Astrocyte (in vitro differentiated cells and primary cell): ENCODE measurements around the gene LMCD1. TPM values are rescaled to one million over a fixed set of nuclear protein-coding genes. Genes with fewer than 3 reads are reported as not detected.

Experiments
- DNase-seq: peaks from one replicate; pipeline ENCODE4 v3.0.0-alpha.2; 2010; ENCODE audit warnings: low read depth
- FAIRE-seq: peaks from 2 replicates; lab custom pipeline; 2011; peaks lifted over from hg19 to GRCh38; lab: Jason Lieb, UNC
- H2AFZ ChIP-seq: 2 replicates; pipeline ENCODE4 v1.6.0; 2012; ENCODE audit warnings: low read depth, low read length, inconsistent platforms
- H3K27ac ChIP-seq: 2 replicates; pipeline ENCODE4 v1.5.1; 2011; ENCODE audit warnings: low read depth, low read length, inconsistent platforms
- H3K27me3 ChIP-seq: 2 replicates; pipeline ENCODE4 v1.6.0; 2011; ENCODE audit warnings: low read length, inconsistent platforms; ENCODE audit not compliant: insufficient read depth
- H3K36me3 ChIP-seq: 2 replicates; pipeline ENCODE4 v1.5.1; 2011; ENCODE audit warnings: low read length, inconsistent platforms; ENCODE audit not compliant: insufficient read depth
- H3K4me1 ChIP-seq: 2 replicates; pipeline ENCODE4 v1.5.1; 2011; ENCODE audit warnings: low read length, inconsistent platforms; ENCODE audit not compliant: insufficient read depth
- H3K4me2 ChIP-seq: 2 replicates; pipeline ENCODE4 v1.6.0; 2012; ENCODE audit warnings: low read length, inconsistent platforms
- H3K4me3 ChIP-seq: 2 replicates; pipeline ENCODE4 v1.5.1; 2011; ENCODE audit warnings: low read depth, mild to moderate bottlenecking, low read length, inconsistent platforms; ENCODE audit not compliant: insufficient read depth
- H3K79me2 ChIP-seq: 2 replicates; pipeline ENCODE4 v1.6.0; 2012; ENCODE audit warnings: mild to moderate bottlenecking, low read length, inconsistent platforms; ENCODE audit not compliant: insufficient read depth
- H3K9ac ChIP-seq: 2 replicates; pipeline ENCODE4 v1.6.0; 2012; ENCODE audit warnings: mild to moderate bottlenecking, low read length, inconsistent platforms
- H3K9me3 ChIP-seq: 2 replicates; pipeline ENCODE4 v1.5.1; 2012; ENCODE audit warnings: low read depth, mild to moderate bottlenecking, low read length, inconsistent platforms; ENCODE audit not compliant: insufficient read depth
- H4K20me1 ChIP-seq: 2 replicates; pipeline ENCODE4 v1.6.0; 2012; ENCODE audit warnings: low read length, inconsistent platforms; ENCODE audit not compliant: insufficient read depth
- H3K27ac Mint-ChIP-seq: one replicate; pipeline ENCODE4 v1.8.0; 2021; ENCODE audit warnings: mild to moderate bottlenecking, mixed read lengths; ENCODE audit not compliant: unreplicated experiment
- H3K27me3 Mint-ChIP-seq: one replicate; pipeline ENCODE4 v1.8.0; 2021; ENCODE audit warnings: low read depth, mixed read lengths; ENCODE audit not compliant: unreplicated experiment
- H3K36me3 Mint-ChIP-seq: one replicate; pipeline ENCODE4 v1.8.0; 2021; ENCODE audit warnings: low read depth, mixed read lengths; ENCODE audit not compliant: unreplicated experiment
- H3K4me1 Mint-ChIP-seq: one replicate; pipeline ENCODE4 v1.8.0; 2021; ENCODE audit warnings: low read depth, mixed read lengths; ENCODE audit not compliant: unreplicated experiment
- H3K4me3 Mint-ChIP-seq: one replicate; pipeline ENCODE4 v1.8.0; 2021; ENCODE audit warnings: mild to moderate bottlenecking, moderate library complexity, mixed read lengths; ENCODE audit not compliant: unreplicated experiment
- H3K9me3 Mint-ChIP-seq: one replicate; pipeline ENCODE4 v1.8.0; 2021; ENCODE audit warnings: mild to moderate bottlenecking, mixed read lengths; ENCODE audit not compliant: unreplicated experiment
- EZH2 ChIP-seq: IDR thresholded peaks from 2 replicates; pipeline ENCODE4 v1.6.1; 2012; ENCODE audit warnings: mild to moderate bottlenecking, low read length, inconsistent platforms; ENCODE audit not compliant: insufficient read depth
- total RNA-seq: library from RNA; stranded (reverse); gene quantifications from 2 replicates; pipeline ENCODE4 v1.2.1, GENCODE V29; 2021
- TF ChIP-seq, protein P1 (sequence below): IDR thresholded peaks from 2 replicates; pipeline ENCODE4 v1.5.1; 2011; ENCODE audit warnings: low read depth, mild to moderate bottlenecking, inconsistent platforms, low read length, moderate library complexity; ENCODE audit not compliant: insufficient read depth

LMCD1 gene
- total RNA-seq, 1 donor from 2014 or later = 374 TPM

DNA sequence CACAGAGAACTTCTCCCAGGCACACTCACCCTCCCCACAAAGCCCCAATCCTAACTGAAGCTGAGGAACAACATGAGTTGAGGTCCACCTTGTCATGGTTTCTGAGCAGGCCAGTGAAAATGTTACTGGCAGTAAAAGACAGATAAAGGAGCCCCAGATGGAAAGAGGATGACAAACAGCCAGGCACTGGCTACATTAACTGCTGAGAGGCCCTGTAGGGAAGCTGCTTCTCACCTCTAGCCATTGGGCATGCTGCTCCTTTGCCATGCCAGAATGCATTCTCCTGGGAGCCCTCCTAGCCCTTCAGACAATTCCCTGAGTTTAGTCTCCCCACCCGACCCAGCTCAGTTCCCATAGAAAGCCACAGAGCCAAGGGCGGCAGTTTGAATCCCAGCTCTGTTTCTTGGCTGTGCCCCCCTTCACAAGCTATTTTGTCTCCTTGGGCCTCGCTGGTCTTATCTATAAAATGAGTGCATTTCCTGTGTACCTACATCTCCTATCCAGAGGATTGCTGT lies 60.5 kb downstream of the LMCD1 start:
- Histone ChIP-seq H3K4me2 (no peak overlapping the region), H3K4me1 (peaks cover 31% of the 10 kb centered on the region), H3K9me3 (no peaks in the 10 kb centered on the region), H3K79me2 (no peaks in the 10 kb centered on the region), H3K27ac (peak overlapping the region; percentile 99), H3K36me3 (peaks cover 18% of the 10 kb centered on the region), H4K20me1 (no peaks in the 10 kb centered on the region), H3K27me3 (no peaks in the 10 kb centered on the region), H3K9ac (peak overlapping the region; percentile 45), H2AFZ (no peak overlapping the region), H3K4me3 (no peak overlapping the region)
- DNase-seq = no peak
- TF ChIP-seq, protein P1, sequence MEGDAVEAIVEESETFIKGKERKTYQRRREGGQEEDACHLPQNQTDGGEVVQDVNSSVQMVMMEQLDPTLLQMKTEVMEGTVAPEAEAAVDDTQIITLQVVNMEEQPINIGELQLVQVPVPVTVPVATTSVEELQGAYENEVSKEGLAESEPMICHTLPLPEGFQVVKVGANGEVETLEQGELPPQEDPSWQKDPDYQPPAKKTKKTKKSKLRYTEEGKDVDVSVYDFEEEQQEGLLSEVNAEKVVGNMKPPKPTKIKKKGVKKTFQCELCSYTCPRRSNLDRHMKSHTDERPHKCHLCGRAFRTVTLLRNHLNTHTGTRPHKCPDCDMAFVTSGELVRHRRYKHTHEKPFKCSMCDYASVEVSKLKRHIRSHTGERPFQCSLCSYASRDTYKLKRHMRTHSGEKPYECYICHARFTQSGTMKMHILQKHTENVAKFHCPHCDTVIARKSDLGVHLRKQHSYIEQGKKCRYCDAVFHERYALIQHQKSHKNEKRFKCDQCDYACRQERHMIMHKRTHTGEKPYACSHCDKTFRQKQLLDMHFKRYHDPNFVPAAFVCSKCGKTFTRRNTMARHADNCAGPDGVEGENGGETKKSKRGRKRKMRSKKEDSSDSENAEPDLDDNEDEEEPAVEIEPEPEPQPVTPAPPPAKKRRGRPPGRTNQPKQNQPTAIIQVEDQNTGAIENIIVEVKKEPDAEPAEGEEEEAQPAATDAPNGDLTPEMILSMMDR = no peak
- no peak for TF ChIP-seq EZH2
- Mint-ChIP-seq H3K9me3 (no peaks in the 10 kb centered on the region), H3K27me3 (no peaks in the 10 kb centered on the region), H3K4me3 (no peak overlapping the region), H3K36me3 (peaks cover 11% of the 10 kb centered on the region), H3K4me1 (peaks cover 40% of the 10 kb centered on the region), H3K27ac (peak overlapping the region; percentile 94)
- FAIRE-seq = no peak

DNA sequence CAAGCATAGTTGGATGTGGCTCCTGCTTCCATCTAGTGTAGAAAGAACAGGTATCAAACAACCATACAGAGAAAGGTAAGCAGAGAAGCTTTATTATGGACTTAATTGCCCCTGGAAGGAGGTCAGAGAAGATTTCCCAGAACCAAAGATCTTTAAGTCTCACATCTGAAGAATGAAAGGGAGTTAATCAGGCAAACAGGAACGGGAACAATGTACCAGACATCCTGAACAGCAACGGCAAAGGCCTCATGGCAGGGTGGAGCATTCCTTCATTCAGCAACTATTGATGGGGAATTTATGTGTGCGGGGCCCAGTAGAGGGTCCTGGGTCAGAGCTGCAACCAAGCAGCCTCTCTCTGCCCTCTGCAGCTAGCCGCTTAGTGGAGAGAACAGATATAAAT lies 61.5 kb downstream of the LMCD1 start:
- Mint-ChIP-seq H3K36me3 (peaks cover 7% of the 10 kb centered on the region), H3K9me3 (no peaks in the 10 kb centered on the region), H3K27ac (peak overlapping the region; percentile 94), H3K4me1 (peaks cover 40% of the 10 kb centered on the region), H3K4me3 (no peak overlapping the region), H3K27me3 (no peaks in the 10 kb centered on the region)
- H3K79me2 ChIP-seq = no peaks in the 10 kb centered on the region
- H3K27ac ChIP-seq = no peak overlapping the region
- H2AFZ ChIP-seq = no peak overlapping the region
- no peak for FAIRE-seq
- H4K20me1 ChIP-seq = no peaks in the 10 kb centered on the region
- H3K4me1 ChIP-seq = peaks cover 31% of the 10 kb centered on the region
- H3K9me3 ChIP-seq = no peaks in the 10 kb centered on the region
- TF ChIP-seq, protein P1 = no peak
- TF ChIP-seq EZH2 = no peak
- no peak overlapping the region for H3K4me3 ChIP-seq
- peaks cover 15% of the 10 kb centered on the region for H3K36me3 ChIP-seq
- H3K9ac ChIP-seq = no peak overlapping the region
- DNase-seq = no peak
- H3K4me2 ChIP-seq = no peak overlapping the region
- no peaks in the 10 kb centered on the region for H3K27me3 ChIP-seq

- H3K36me3 Mint-ChIP-seq = peaks cover 8% of the 10 kb centered on the region
- DNase-seq = no peak
Observed at GRCh38 chr3:8563597-8563996, 62.0 kb downstream of the LMCD1 start.

More at GRCh38 chr3:8563597-8563996, 62.0 kb downstream of the LMCD1 start:
- no peaks in the 10 kb centered on the region for H3K27me3 Mint-ChIP-seq
- FAIRE-seq = no peak
- no peaks in the 10 kb centered on the region for H4K20me1 ChIP-seq
- no peak overlapping the region for H3K4me2 ChIP-seq
- no peak overlapping the region for H3K4me3 Mint-ChIP-seq
- H3K9ac ChIP-seq = no peak overlapping the region
- H3K27ac ChIP-seq = no peak overlapping the region
- TF ChIP-seq, protein P1 = no peak
- TF ChIP-seq EZH2 = no peak
- peaks cover 14% of the 10 kb centered on the region for H3K36me3 ChIP-seq
- H3K79me2 ChIP-seq = no peaks in the 10 kb centered on the region
- peaks cover 31% of the 10 kb centered on the region for H3K4me1 ChIP-seq
- H3K9me3 Mint-ChIP-seq = no peaks in the 10 kb centered on the region
- H3K27me3 ChIP-seq = no peaks in the 10 kb centered on the region
- no peak overlapping the region for H3K4me3 ChIP-seq
- H3K27ac Mint-ChIP-seq = peak overlapping the region; percentile 94
- H3K4me1 Mint-ChIP-seq = peaks cover 36% of the 10 kb centered on the region
- H3K9me3 ChIP-seq = no peaks in the 10 kb centered on the region
- H2AFZ ChIP-seq = no peak overlapping the region
